Fibroblast of the aortic adventitia (primary cell): ENCODE data around the gene E2F8. TPM values are rescaled to one million over a fixed set of nuclear protein-coding genes. Genes with fewer than 3 reads are reported as not detected.

Source experiments
- DNase-seq: peaks from one replicate; pipeline ENCODE4 v3.0.0-alpha.2; 2010; ENCODE audit warnings: low read depth
- H3K4me3 ChIP-seq: 2 replicates; pipeline ENCODE4 v1.5.1; 2011; ENCODE audit warnings: low read depth, mild to moderate bottlenecking, control low read depth, low read length, moderate library complexity
- CTCF ChIP-seq: IDR thresholded peaks from 2 replicates; pipeline ENCODE4 v1.5.1; 2011; ENCODE audit warnings: mild to moderate bottlenecking, low read length, control low read depth, inconsistent platforms; ENCODE audit not compliant: insufficient read depth
- total RNA-seq: library from RNA; depleted of rRNA; stranded (reverse); fragments of >200 nt; gene quantifications from 2 replicates; pipeline ENCODE4 v1.2.3, GENCODE V29; 2012; ENCODE audit warnings: low replicate concordance

Gene E2F8
- total RNA-seq, 1 donor, result 4.4 TPM

GRCh38 chr11:19176629-19177186 lies 64.0 kb downstream of the E2F8 start:
- H3K4me3 ChIP-seq, result no peak overlapping the region
- TF ChIP-seq CTCF, result no peak
- no peak for DNase-seq

Other genes with a start within 250 kb of the E2F8 start
- gene MRGPRX2, start 180.2 kb downstream of the E2F8 start, total RNA-seq, result not detected in 2 replicates
- 2.0 and 18.6 TPM in 2 replicates for gene ZDHHC13, start 123.8 kb downstream of the E2F8 start, total RNA-seq
- 0.27 TPM in 1 of 2 replicates, not detected in the other for gene CSRP3, start 39.0 kb downstream of the E2F8 start, total RNA-seq